Nephron progenitor cell (in vitro differentiated cells): Measurements from ENCODE around the gene FSD1L.

ENCODE experiments used
- DNase-seq: peaks from one replicate; pipeline ENCODE4 v3.0.0; 2021
- H3K27ac Mint-ChIP-seq: 2 replicates; pipeline ENCODE4 v1.8.0; 2021; ENCODE audit warnings: mild to moderate bottlenecking, moderate library complexity, mixed read lengths
- H3K27me3 Mint-ChIP-seq: 2 replicates; pipeline ENCODE4 v1.8.0; 2021; ENCODE audit warnings: mild to moderate bottlenecking, low read depth, mixed read lengths; ENCODE audit not compliant: poor library complexity
- H3K36me3 Mint-ChIP-seq: 2 replicates; pipeline ENCODE4 v1.8.0; 2021; ENCODE audit warnings: low read depth, mixed read lengths
- H3K4me1 Mint-ChIP-seq: 2 replicates; pipeline ENCODE4 v1.8.0; 2021; ENCODE audit warnings: mixed read lengths
- H3K4me3 Mint-ChIP-seq: 2 replicates; pipeline ENCODE4 v1.8.0; 2021; ENCODE audit warnings: mild to moderate bottlenecking, moderate library complexity, mixed read lengths
- H3K9me3 Mint-ChIP-seq: 2 replicates; pipeline ENCODE4 v1.8.0; 2021; ENCODE audit warnings: mild to moderate bottlenecking, moderate library complexity, mixed read lengths
- CTCF ChIP-seq: fragments of 200-600 bp; sonication (generic); IDR thresholded peaks from 2 replicates; pipeline ENCODE4 v1.5.0; 2021; ENCODE audit warnings: antibody characterized with exemption

Gene FSD1L

GRCh38 chr9:105437704-105438103 is 10.1 kb upstream of the FSD1L start:
- H3K27me3 Mint-ChIP-seq = peaks cover 7% of the 10 kb centered on the region
- peaks cover 34% of the 10 kb centered on the region for H3K9me3 Mint-ChIP-seq
- peaks cover 49% of the 10 kb centered on the region for H3K4me1 Mint-ChIP-seq
- H3K27ac Mint-ChIP-seq = peak overlapping the region; percentile 91
- no peak overlapping the region for H3K4me3 Mint-ChIP-seq
- TF ChIP-seq CTCF = no peak
- H3K36me3 Mint-ChIP-seq = peaks cover 19% of the 10 kb centered on the region
- no peak for DNase-seq

GRCh38 chr9:105438141-105438806 is 9.6 kb upstream of the FSD1L start:
- H3K4me3 Mint-ChIP-seq = no peak overlapping the region
- peak overlapping the region; percentile 91 for H3K27ac Mint-ChIP-seq
- peaks cover 19% of the 10 kb centered on the region for H3K36me3 Mint-ChIP-seq
- H3K27me3 Mint-ChIP-seq = peaks cover 7% of the 10 kb centered on the region
- TF ChIP-seq CTCF = no peak
- H3K9me3 Mint-ChIP-seq = peaks cover 33% of the 10 kb centered on the region
- peaks cover 43% of the 10 kb centered on the region for H3K4me1 Mint-ChIP-seq
- DNase-seq = no peak

- H3K4me3 Mint-ChIP-seq = no peak overlapping the region
- peaks cover 23% of the 10 kb centered on the region for H3K9me3 Mint-ChIP-seq
- peaks cover 40% of the 10 kb centered on the region for H3K4me1 Mint-ChIP-seq
- DNase-seq = no peak
- TF ChIP-seq CTCF = no peak
- peaks cover 17% of the 10 kb centered on the region for H3K36me3 Mint-ChIP-seq
- no peak overlapping the region for H3K27ac Mint-ChIP-seq
- peaks cover 13% of the 10 kb centered on the region for H3K27me3 Mint-ChIP-seq
Observed at GRCh38 chr9:105439428-105439827, 8.4 kb upstream of the FSD1L start.

GRCh38 chr9:105441616-105442160 is 6.1 kb upstream of the FSD1L start:
- peaks cover 13% of the 10 kb centered on the region for H3K9me3 Mint-ChIP-seq
- DNase-seq = no peak
- no peak overlapping the region for H3K4me3 Mint-ChIP-seq
- H3K27ac Mint-ChIP-seq = no peak overlapping the region
- peaks cover 54% of the 10 kb centered on the region for H3K4me1 Mint-ChIP-seq
- peaks cover 10% of the 10 kb centered on the region for H3K27me3 Mint-ChIP-seq
- H3K36me3 Mint-ChIP-seq = peaks cover 10% of the 10 kb centered on the region
- TF ChIP-seq CTCF = no peak

- H3K36me3 Mint-ChIP-seq = peaks cover 10% of the 10 kb centered on the region
- H3K27me3 Mint-ChIP-seq = peaks cover 14% of the 10 kb centered on the region
- no peak overlapping the region for H3K4me3 Mint-ChIP-seq
- peaks cover 9% of the 10 kb centered on the region for H3K9me3 Mint-ChIP-seq
- DNase-seq = no peak
- no peak for TF ChIP-seq CTCF
- no peak overlapping the region for H3K27ac Mint-ChIP-seq
- peaks cover 55% of the 10 kb centered on the region for H3K4me1 Mint-ChIP-seq
Observed at GRCh38 chr9:105443121-105443520, 4.7 kb upstream of the FSD1L start.

GRCh38 chr9:105444130-105444529 is 3.7 kb upstream of the FSD1L start:
- Mint-ChIP-seq H3K9me3 (peaks cover 5% of the 10 kb centered on the region), H3K36me3 (peaks cover 5% of the 10 kb centered on the region), H3K27me3 (peaks cover 14% of the 10 kb centered on the region), H3K4me1 (peaks cover 53% of the 10 kb centered on the region), H3K27ac (no peak overlapping the region), H3K4me3 (no peak overlapping the region)
- TF ChIP-seq CTCF = no peak
- DNase-seq = no peak
